Hepatocyte (in vitro differentiated cells): Measurements from ENCODE around the gene TTLL4. TPM values are rescaled to one million over a fixed set of nuclear protein-coding genes. Genes with fewer than 3 reads are reported as not detected.

Experiments
- DNase-seq: peaks from one replicate; pipeline ENCODE4 v3.0.0-alpha.2; 2016; ENCODE audit warnings: low spot score
- H2AFZ ChIP-seq: fragments of 200-600 bp; sonication (generic); 2 replicates; pipeline ENCODE4 v1.6.0; 2016; ENCODE audit warnings: antibody characterized with exemption, mild to moderate bottlenecking
- H3K27ac ChIP-seq: fragments of 200-600 bp; sonication (generic); 2 replicates; pipeline ENCODE4 v1.5.1; 2016; ENCODE audit warnings: mild to moderate bottlenecking
- H3K27me3 ChIP-seq: fragments of 200-600 bp; sonication (generic); 2 replicates; pipeline ENCODE4 v1.6.1; 2016
- H3K36me3 ChIP-seq: fragments of 200-600 bp; sonication (generic); replicated peaks from 2 replicates; pipeline ENCODE4 v1.5.1; 2016; ENCODE audit warnings: low read depth; ENCODE audit not compliant: insufficient read depth
- H3K4me1 ChIP-seq: fragments of 200-600 bp; sonication (generic); 2 replicates; pipeline ENCODE4 v1.5.1; 2016; ENCODE audit warnings: mild to moderate bottlenecking, moderate library complexity; ENCODE audit not compliant: insufficient read depth
- H3K4me2 ChIP-seq: fragments of 200-600 bp; sonication (generic); 2 replicates; pipeline ENCODE4 v1.6.0; 2016
- H3K4me3 ChIP-seq: fragments of 200-600 bp; sonication (generic); 2 replicates; pipeline ENCODE4 v1.5.1; 2016; ENCODE audit warnings: mild to moderate bottlenecking
- H3K79me2 ChIP-seq: fragments of 200-600 bp; sonication (generic); 2 replicates; pipeline ENCODE4 v1.6.0; 2017; ENCODE audit warnings: mild to moderate bottlenecking
- H3K9me2 ChIP-seq: fragments of 200-600 bp; sonication (generic); replicated peaks from 2 replicates; pipeline ENCODE4 v1.6.0; 2017; ENCODE audit warnings: mild to moderate bottlenecking; ENCODE audit not compliant: insufficient read depth
- H3K9me3 ChIP-seq: fragments of 200-600 bp; sonication (generic); 2 replicates; pipeline ENCODE4 v1.5.1; 2016; ENCODE audit warnings: low read depth, mild to moderate bottlenecking
- H4K20me1 ChIP-seq: fragments of 200-600 bp; sonication (generic); 2 replicates; pipeline ENCODE4 v1.6.0; 2016; ENCODE audit warnings: mild to moderate bottlenecking; ENCODE audit not compliant: insufficient read depth, poor library complexity, severe bottlenecking
- EZH2 ChIP-seq: fragments of 200-600 bp; sonication (generic); IDR thresholded peaks from 2 replicates; pipeline ENCODE4 v1.6.1; 2016; ENCODE audit warnings: antibody characterized with exemption, mild to moderate bottlenecking, borderline replicate concordance
- EZH2phosphoT487 ChIP-seq: fragments of 200-600 bp; sonication (generic); IDR thresholded peaks from one replicate; pipeline ENCODE4 v1.6.1; 2018; ENCODE audit warnings: antibody characterized with exemption, mild to moderate bottlenecking, low read depth, moderate library complexity; ENCODE audit not compliant: unreplicated experiment, severe bottlenecking
- WGBS: methylation state at CpG from one replicate; pipeline ENCODE4 v1.1.6; 2016; ENCODE audit warnings: low lambda C conversion rate; ENCODE audit errors: missing lambda C conversion rate; 5-methylcytosine and 5-hydroxymethylcytosine counted together
- polyA plus RNA-seq: library from polyadenylated mRNA; unstranded; fragments of >200 nt; fragmentation: Nextera tagmentation; extraction: Ambion mirVana; gene quantifications from 2 replicates; pipeline ENCODE4 v1.2.1, GENCODE V29; 2016
- total RNA-seq: library from RNA; depleted of rRNA; stranded (reverse); fragments of >200 nt; gene quantifications from 2 replicates; pipeline ENCODE4 v1.2.3, GENCODE V29; 2014
- TF ChIP-seq, protein P1 (sequence below): fragments of 200-600 bp; sonication (generic); IDR thresholded peaks from 2 replicates; pipeline ENCODE4 v1.5.1; 2016; ENCODE audit warnings: antibody characterized with exemption, mild to moderate bottlenecking; ENCODE audit not compliant: poor library complexity

TTLL4 gene
- total and polyA plus RNA-seq, 2 experiments from 2014 or later, result 18.2 to 23.7 TPM

DNA sequence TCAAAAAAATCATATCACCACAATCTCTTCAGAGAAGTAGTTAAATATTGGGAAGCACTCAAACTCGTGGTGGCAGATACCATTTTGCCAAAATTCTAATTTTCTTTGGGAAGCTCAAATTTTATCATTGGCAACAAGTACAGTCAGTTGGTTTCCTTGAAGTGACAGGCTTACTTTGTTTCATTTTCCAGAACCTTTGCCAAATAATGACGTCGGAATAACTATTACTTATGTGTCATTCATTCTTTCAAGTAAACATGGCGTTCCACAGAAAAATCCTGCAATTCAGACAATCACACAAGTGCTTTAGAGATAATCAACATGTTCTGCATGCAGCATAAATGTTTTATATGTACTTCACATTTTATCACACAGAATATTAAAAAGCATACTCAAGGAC is 5.4 kb downstream of the TTLL4 start:
- Histone ChIP-seq H3K9me3 (no peaks in the 10 kb centered on the region), H3K4me3 (no peak overlapping the region), H2AFZ (no peak overlapping the region), H4K20me1 (no peaks in the 10 kb centered on the region), H3K27ac (no peak overlapping the region), H3K9me2 (no peaks in the 10 kb centered on the region), H3K79me2 (peaks cover 79% of the 10 kb centered on the region), H3K4me1 (no peaks in the 10 kb centered on the region), H3K4me2 (no peak overlapping the region), H3K36me3 (no peaks in the 10 kb centered on the region), H3K27me3 (no peaks in the 10 kb centered on the region)
- TF ChIP-seq EZH2 (no peak), EZH2phosphoT487 (no peak)
- TF ChIP-seq, protein P1, sequence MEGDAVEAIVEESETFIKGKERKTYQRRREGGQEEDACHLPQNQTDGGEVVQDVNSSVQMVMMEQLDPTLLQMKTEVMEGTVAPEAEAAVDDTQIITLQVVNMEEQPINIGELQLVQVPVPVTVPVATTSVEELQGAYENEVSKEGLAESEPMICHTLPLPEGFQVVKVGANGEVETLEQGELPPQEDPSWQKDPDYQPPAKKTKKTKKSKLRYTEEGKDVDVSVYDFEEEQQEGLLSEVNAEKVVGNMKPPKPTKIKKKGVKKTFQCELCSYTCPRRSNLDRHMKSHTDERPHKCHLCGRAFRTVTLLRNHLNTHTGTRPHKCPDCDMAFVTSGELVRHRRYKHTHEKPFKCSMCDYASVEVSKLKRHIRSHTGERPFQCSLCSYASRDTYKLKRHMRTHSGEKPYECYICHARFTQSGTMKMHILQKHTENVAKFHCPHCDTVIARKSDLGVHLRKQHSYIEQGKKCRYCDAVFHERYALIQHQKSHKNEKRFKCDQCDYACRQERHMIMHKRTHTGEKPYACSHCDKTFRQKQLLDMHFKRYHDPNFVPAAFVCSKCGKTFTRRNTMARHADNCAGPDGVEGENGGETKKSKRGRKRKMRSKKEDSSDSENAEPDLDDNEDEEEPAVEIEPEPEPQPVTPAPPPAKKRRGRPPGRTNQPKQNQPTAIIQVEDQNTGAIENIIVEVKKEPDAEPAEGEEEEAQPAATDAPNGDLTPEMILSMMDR, result no peak
- WGBS, result 97% methylated on average over 4 of the region's 4 CpGs
- no peak for DNase-seq

DNA sequence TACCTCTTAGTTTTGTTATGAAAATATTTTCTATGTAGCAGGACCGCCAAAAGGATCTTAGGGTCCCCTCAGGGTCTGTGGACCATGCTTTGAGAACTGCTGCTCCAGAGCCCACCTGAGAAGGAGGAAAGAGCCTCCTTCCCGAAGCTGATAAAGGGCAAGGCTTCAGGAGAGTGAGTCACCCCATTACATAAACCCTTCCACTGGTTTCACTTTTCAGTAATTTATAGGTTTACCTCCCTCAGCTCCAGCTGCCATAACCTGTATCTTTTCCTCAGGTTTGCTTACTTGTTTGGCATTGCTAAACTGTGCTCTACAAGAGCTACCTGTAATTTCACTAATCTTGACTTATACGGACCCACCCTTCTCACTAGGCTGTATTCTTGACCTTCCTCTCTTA is 6.6 kb downstream of the TTLL4 start:
- Histone ChIP-seq H3K4me3 (no peak overlapping the region), H3K27me3 (no peaks in the 10 kb centered on the region), H2AFZ (no peak overlapping the region), H3K9me3 (no peaks in the 10 kb centered on the region), H3K4me2 (peak overlapping the region; percentile 41), H3K27ac (peak overlapping the region; percentile 64), H3K79me2 (peaks cover 85% of the 10 kb centered on the region), H3K9me2 (no peaks in the 10 kb centered on the region), H4K20me1 (no peaks in the 10 kb centered on the region), H3K4me1 (peaks cover 3% of the 10 kb centered on the region), H3K36me3 (no peaks in the 10 kb centered on the region)
- TF ChIP-seq, protein P1, result no peak
- TF ChIP-seq EZH2 (no peak), EZH2phosphoT487 (no peak)
- WGBS, result 63% methylated on average over 3 of the region's 3 CpGs
- DNase-seq, result peak; percentile 63

GRCh38 chr2:218718058-218718457 is 7.4 kb downstream of the TTLL4 start:
- WGBS, result over 99% methylated on average over 7 of the region's 7 CpGs
- Histone ChIP-seq H2AFZ (no peak overlapping the region), H3K9me2 (no peaks in the 10 kb centered on the region), H3K79me2 (peaks cover 85% of the 10 kb centered on the region), H3K9me3 (no peaks in the 10 kb centered on the region), H3K36me3 (no peaks in the 10 kb centered on the region), H3K4me3 (no peak overlapping the region), H3K4me2 (no peak overlapping the region), H3K4me1 (peaks cover 3% of the 10 kb centered on the region), H3K27ac (peak overlapping the region; percentile 30), H4K20me1 (no peaks in the 10 kb centered on the region), H3K27me3 (no peaks in the 10 kb centered on the region)
- DNase-seq, result no peak
- TF ChIP-seq EZH2phosphoT487, result no peak
- TF ChIP-seq, protein P1, result no peak
- TF ChIP-seq EZH2, result no peak

- Histone ChIP-seq H3K4me1 (peaks cover 3% of the 10 kb centered on the region), H3K9me2 (no peaks in the 10 kb centered on the region), H2AFZ (no peak overlapping the region), H3K9me3 (no peaks in the 10 kb centered on the region), H3K79me2 (peaks cover 85% of the 10 kb centered on the region), H3K4me3 (no peak overlapping the region), H3K36me3 (no peaks in the 10 kb centered on the region), H3K27me3 (no peaks in the 10 kb centered on the region), H3K4me2 (no peak overlapping the region), H3K27ac (no peak overlapping the region), H4K20me1 (no peaks in the 10 kb centered on the region)
- DNase-seq, result no peak
- TF ChIP-seq, protein P1, result no peak
- TF ChIP-seq EZH2 (no peak), EZH2phosphoT487 (no peak)
- WGBS, result 69% methylated on average over 3 of the region's 3 CpGs
Measured at GRCh38 chr2:218719457-218719856, 8.8 kb downstream of the TTLL4 start.
